ENCODE data around the gene DDAH1.

The DDAH1 gene

GRCh38 chr1:85448358-85448757 lies 16.6 kb downstream of the DDAH1 start:
- TF ChIP-seq JUND (IDR thresholded peaks at IDR 0.05; ENCODE audit: low read depth), result no peak
- DNase-seq (ENCODE audit: low read depth in 1 of 2, low spot score in 1 of 2), result no peak
- in situ Hi-C loops (cut with HindIII; ENCODE audit: low pct_unique_long_range_greater_than_20kb, low sequenced_read_pairs), result no loop called here

GRCh38 chr1:85447006-85447943 lies 17.7 kb downstream of the DDAH1 start:
- in situ Hi-C loops (cut with HindIII; ENCODE audit: low pct_unique_long_range_greater_than_20kb, low sequenced_read_pairs), result no loop called here
- no peak for DNase-seq (ENCODE audit: low read depth in 1 of 2, low spot score in 1 of 2)
- no peak for TF ChIP-seq JUND (IDR thresholded peaks at IDR 0.05; ENCODE audit: low read depth)

DNA sequence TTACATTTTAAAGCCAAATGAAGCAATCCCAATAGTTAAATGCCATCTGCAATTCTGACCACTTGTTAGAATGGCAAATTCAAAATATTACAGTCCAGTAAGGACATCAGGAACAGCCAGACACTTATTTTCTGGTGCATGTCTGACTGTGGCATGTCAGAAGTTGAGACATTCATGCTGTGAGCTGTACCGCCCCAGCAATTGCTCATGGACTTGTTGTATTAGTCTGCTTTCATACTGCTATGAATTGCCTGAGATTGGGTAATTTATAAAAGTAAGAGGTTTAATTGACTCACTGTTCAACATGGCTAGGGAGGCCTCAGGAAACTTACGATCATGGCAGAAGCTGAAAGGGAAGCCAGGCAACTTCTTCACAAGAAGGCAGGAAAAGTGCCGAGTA lies 19.1 kb downstream of the DDAH1 start:
- in situ Hi-C loops (cut with HindIII; ENCODE audit: low pct_unique_long_range_greater_than_20kb, low sequenced_read_pairs), result no loop called here
- no peak for TF ChIP-seq JUND (IDR thresholded peaks at IDR 0.05; ENCODE audit: low read depth)
- no peak for DNase-seq (ENCODE audit: low read depth in 1 of 2, low spot score in 1 of 2)

DNA sequence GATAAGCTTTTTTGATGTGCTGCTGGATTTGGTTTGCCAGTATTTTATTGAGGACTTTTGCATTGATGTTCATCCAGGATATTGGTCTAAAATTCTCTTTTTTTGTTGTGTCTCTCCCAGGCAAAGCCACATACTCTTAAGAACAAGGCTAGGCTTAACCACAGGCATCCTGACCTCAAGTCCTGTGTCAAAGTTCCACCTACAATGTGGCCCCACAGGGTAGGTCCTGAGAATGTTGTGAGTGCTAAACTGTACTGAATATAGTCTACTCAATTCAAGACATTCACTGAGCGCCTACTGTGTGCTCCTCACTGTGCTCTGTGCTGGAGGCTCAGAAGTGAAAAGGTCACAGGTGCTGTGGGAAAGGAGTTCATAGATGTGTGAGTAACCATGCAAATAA lies 20.6 kb downstream of the DDAH1 start:
- no peak for DNase-seq (ENCODE audit: low read depth in 1 of 2, low spot score in 1 of 2)
- in situ Hi-C loops (cut with HindIII; ENCODE audit: low pct_unique_long_range_greater_than_20kb, low sequenced_read_pairs), result no loop called here
- no peak for TF ChIP-seq JUND (IDR thresholded peaks at IDR 0.05; ENCODE audit: low read depth)

DNA sequence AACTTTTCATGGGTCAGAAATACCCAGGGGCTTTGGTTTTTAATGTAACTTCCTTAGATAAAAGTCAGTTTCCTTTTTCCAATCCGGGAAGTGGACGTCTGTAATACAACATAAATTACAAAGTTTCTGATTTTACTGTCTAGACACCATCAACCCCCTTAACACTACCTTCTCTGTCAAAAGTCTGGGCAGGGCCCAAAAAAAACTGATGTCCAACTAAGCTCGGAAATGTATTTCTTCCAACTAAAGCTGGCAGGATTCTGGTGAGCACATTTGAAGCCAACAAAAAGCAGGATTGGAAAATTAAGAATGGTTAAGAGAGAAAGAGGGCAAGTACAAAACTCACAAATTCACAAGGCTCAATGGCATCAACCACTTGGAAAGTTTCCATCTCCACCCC lies 24.3 kb downstream of the DDAH1 start:
- DNase-seq (ENCODE audit: low read depth in 1 of 2, low spot score in 1 of 2), result no peak
- in situ Hi-C loops (cut with HindIII; ENCODE audit: low pct_unique_long_range_greater_than_20kb, low sequenced_read_pairs), result no loop called here
- no peak for TF ChIP-seq JUND (IDR thresholded peaks at IDR 0.05; ENCODE audit: low read depth)

DNA sequence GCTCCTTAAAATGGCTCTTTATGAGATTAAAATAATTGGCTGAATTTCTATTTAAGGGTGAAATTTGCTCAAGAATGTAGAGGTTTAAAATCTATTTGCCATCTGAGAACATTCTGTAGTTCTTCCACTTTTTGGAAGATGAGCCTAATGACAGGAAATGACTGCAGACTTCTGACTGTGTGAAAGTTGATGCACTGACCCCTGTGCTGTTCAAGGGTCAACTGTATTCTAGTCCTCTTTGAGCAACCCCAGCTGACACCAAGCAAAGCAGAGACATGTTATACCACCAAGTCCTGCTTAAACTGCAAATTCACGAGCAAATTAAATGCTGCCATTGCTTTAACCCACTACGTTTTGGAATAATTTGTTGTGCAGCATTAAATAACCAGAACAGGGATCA lies 26.6 kb downstream of the DDAH1 start:
- in situ Hi-C loops (cut with HindIII; ENCODE audit: low pct_unique_long_range_greater_than_20kb, low sequenced_read_pairs), result no loop called here
- no peak for DNase-seq (ENCODE audit: low read depth in 1 of 2, low spot score in 1 of 2)
- no peak for TF ChIP-seq JUND (IDR thresholded peaks at IDR 0.05; ENCODE audit: low read depth)

DNA sequence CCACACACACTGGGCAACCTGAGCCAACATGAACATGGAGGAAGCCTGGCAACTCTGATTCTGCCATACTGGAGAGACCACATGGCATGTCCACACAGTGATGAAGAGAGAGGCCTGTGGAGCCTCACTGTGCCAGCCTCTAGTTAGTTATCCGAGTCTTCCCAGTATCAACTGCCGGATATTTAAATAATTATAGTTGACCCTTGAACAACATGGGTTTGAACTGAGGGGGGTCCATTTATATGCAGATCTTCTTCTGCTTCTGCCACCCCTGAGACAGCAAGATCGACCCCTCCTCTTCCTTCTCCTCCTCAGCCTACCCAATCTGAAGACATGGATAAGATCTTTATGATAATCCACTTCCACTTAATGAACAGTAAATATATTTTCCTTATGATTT lies 27.8 kb downstream of the DDAH1 start:
- in situ Hi-C loops (cut with HindIII; ENCODE audit: low pct_unique_long_range_greater_than_20kb, low sequenced_read_pairs), result no loop called here
- no peak for TF ChIP-seq JUND (IDR thresholded peaks at IDR 0.05; ENCODE audit: low read depth)
- no peak for DNase-seq (ENCODE audit: low read depth in 1 of 2, low spot score in 1 of 2)

DNA sequence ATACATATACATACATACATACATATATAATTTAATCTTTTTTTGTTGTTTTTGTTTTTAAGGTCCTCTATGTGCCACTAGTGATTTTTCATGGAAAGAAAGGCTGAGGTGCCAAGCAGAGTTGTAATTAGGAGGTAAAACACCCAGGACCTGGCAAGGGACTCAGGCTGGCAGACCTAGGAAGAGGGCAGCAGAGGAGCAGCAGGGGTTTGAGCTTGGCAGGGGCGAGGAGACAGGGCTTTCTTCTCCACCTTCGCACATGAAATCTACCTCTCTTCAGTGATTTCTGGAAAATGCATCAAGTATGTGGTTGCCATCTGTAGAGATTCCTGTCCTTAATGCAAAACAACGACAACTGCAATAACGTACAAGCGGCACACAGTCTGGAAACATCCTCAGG lies 31.9 kb downstream of the DDAH1 start:
- DNase-seq (ENCODE audit: low read depth in 1 of 2, low spot score in 1 of 2), result no peak
- no peak for TF ChIP-seq JUND (IDR thresholded peaks at IDR 0.05; ENCODE audit: low read depth)
- in situ Hi-C loops (cut with HindIII; ENCODE audit: low pct_unique_long_range_greater_than_20kb, low sequenced_read_pairs), result no loop called here

DNA sequence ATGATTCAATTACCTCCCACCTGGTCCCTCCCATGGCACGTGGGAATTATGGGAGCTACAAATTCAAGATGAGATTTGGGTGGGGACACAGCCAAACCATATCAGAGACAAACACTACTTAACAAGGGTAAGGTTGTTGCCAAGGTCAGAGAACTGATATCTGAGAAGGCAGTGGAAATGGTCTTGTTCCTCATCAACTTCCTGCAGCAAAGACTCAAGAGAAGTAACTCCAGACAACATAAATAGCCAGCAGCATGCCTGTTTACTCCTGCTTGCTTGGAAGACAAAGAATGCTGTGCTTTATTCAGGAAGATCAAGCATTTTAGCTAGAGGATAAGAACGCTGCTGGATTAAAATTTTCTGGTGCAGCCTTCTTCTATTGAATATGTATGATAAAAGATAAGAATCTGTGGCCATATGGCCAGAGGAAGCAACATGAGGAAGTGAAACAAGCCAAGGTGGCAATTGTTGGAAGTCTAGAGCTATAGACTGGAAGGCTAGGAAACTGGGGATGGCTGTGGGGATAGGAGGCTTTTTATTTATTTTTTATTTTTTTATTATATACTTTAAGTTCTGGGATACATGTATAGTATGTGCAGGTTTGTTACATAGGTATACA lies 36.4 kb downstream of the DDAH1 start:
- DNase-seq (ENCODE audit: low read depth in 1 of 2, low spot score in 1 of 2), result no peak
- no peak for TF ChIP-seq JUND (IDR thresholded peaks at IDR 0.05; ENCODE audit: low read depth)
- in situ Hi-C loops (cut with HindIII; ENCODE audit: low pct_unique_long_range_greater_than_20kb, low sequenced_read_pairs), result no loop called here

GRCh38 chr1:85427849-85428248 lies 37.1 kb downstream of the DDAH1 start:
- DNase-seq (ENCODE audit: low read depth in 1 of 2, low spot score in 1 of 2), result no peak
- in situ Hi-C loops (cut with HindIII; ENCODE audit: low pct_unique_long_range_greater_than_20kb, low sequenced_read_pairs), result no loop called here
- TF ChIP-seq JUND (IDR thresholded peaks at IDR 0.05; ENCODE audit: low read depth), result no peak

GRCh38 chr1:85427331-85427730 lies 37.6 kb downstream of the DDAH1 start:
- in situ Hi-C loops (cut with HindIII; ENCODE audit: low pct_unique_long_range_greater_than_20kb, low sequenced_read_pairs), result no loop called here
- TF ChIP-seq JUND (IDR thresholded peaks at IDR 0.05; ENCODE audit: low read depth), result no peak
- DNase-seq (ENCODE audit: low read depth in 1 of 2, low spot score in 1 of 2), result peak in 1 of 2 experiments; percentile 46

- DNase-seq (ENCODE audit: low read depth in 1 of 2, low spot score in 1 of 2), result no peak
- in situ Hi-C loops (cut with HindIII; ENCODE audit: low pct_unique_long_range_greater_than_20kb, low sequenced_read_pairs), result no loop called here
- no peak for TF ChIP-seq JUND (IDR thresholded peaks at IDR 0.05; ENCODE audit: low read depth)
Measured at GRCh38 chr1:85421179-85421578, 43.8 kb downstream of the DDAH1 start.

DNA sequence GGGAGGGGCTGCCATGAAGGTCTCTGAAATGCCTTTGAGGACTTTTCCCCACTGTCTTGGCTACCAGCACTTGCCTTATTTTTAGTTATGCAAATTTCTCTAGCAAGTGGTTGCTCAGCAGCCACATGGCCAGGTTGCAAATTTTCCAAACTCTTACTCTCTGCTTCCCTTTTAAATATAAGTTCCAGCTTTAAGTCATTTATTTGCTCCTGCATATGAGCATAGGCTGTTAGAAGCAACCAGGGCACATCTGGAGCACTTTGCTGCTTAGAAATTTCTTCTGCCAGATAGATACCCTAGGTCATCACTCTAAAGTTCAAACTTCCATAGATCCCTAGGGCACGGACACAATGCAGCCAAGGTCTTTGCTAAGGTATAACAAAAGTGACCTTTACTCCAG lies 44.8 kb downstream of the DDAH1 start:
- in situ Hi-C loops (cut with HindIII; ENCODE audit: low pct_unique_long_range_greater_than_20kb, low sequenced_read_pairs), result no loop called here
- TF ChIP-seq JUND (IDR thresholded peaks at IDR 0.05; ENCODE audit: low read depth), result no peak
- DNase-seq (ENCODE audit: low read depth in 1 of 2, low spot score in 1 of 2), result no peak
